ENCODE data around the gene ZNF792. TPM values are rescaled to one million over a fixed set of nuclear protein-coding genes. Genes with fewer than 3 reads are reported as not detected.
A peak's percentile ranks its signal among the peaks of the same experiment; 100 is the strongest.
"Not testable (repeated sequence)": the region's sequence is repeated elsewhere in the genome, so short reads cannot be mapped to it uniquely, and the experiment has no call there.

The ZNF792 gene
- total RNA-seq, 1 donor: 6.5 TPM

DNA sequence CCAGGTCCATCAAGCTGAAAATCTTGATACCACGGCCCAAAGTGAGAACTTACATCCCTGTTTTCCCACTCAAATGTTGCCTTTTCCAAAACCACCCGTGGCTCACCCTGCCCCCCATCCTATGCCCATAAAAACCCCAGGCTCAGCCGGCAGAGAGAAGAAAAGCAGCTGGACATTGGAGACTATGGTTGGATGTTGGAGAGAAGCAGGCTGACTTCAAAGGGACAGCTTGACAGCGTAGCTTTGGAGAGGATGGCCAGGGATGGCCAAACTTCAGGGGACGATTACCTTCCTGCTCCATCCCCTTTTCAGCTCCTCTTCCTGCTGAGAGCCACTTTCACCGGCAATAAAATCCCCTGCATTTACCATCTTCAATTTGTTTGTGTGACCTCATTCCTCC, 3.5 kb upstream of the ZNF792 start:
- DNase-seq (ENCODE audit: low read depth): no peak
- TF ChIP-seq, protein P1, sequence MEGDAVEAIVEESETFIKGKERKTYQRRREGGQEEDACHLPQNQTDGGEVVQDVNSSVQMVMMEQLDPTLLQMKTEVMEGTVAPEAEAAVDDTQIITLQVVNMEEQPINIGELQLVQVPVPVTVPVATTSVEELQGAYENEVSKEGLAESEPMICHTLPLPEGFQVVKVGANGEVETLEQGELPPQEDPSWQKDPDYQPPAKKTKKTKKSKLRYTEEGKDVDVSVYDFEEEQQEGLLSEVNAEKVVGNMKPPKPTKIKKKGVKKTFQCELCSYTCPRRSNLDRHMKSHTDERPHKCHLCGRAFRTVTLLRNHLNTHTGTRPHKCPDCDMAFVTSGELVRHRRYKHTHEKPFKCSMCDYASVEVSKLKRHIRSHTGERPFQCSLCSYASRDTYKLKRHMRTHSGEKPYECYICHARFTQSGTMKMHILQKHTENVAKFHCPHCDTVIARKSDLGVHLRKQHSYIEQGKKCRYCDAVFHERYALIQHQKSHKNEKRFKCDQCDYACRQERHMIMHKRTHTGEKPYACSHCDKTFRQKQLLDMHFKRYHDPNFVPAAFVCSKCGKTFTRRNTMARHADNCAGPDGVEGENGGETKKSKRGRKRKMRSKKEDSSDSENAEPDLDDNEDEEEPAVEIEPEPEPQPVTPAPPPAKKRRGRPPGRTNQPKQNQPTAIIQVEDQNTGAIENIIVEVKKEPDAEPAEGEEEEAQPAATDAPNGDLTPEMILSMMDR (IDR thresholded peaks at IDR 0.05; ENCODE audit: insufficient read depth, low read depth, low read length): no peak
- no peak overlapping the region for H3K4me3 ChIP-seq (ENCODE audit: low read depth, low read length)

- not testable (repeated sequence) for DNase-seq (ENCODE audit: low read depth); H3K4me3 ChIP-seq (ENCODE audit: low read depth, low read length)
These were observed 1.5 kb upstream of the ZNF792 start for GRCh38 chr19:34965505-34965904.

DNA sequence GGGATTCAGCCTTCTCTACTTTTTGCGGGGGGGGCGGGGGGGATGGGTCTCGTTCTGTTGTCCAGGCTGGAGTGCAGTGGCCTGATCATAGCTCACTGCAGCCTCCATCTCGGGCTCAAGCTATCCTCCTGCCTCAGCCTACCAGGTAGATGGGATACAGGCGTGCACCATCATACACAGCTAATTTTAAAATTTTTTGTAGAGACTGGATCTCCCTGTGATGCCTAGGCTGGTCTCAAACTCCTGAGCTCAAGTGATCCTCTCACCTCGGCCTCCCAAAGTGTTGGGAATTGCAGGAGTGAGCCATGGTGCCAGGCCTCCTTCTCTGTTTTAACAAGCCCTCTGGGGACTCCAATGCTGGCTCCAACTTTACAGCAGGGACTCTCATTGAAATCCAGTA, 569 bp upstream of the ZNF792 start:
- no peak overlapping the region for H3K4me3 ChIP-seq (ENCODE audit: low read depth, low read length)
- TF ChIP-seq, protein P1 (IDR thresholded peaks at IDR 0.05; ENCODE audit: insufficient read depth, low read depth, low read length): no peak
- DNase-seq (ENCODE audit: low read depth): no peak

DNA sequence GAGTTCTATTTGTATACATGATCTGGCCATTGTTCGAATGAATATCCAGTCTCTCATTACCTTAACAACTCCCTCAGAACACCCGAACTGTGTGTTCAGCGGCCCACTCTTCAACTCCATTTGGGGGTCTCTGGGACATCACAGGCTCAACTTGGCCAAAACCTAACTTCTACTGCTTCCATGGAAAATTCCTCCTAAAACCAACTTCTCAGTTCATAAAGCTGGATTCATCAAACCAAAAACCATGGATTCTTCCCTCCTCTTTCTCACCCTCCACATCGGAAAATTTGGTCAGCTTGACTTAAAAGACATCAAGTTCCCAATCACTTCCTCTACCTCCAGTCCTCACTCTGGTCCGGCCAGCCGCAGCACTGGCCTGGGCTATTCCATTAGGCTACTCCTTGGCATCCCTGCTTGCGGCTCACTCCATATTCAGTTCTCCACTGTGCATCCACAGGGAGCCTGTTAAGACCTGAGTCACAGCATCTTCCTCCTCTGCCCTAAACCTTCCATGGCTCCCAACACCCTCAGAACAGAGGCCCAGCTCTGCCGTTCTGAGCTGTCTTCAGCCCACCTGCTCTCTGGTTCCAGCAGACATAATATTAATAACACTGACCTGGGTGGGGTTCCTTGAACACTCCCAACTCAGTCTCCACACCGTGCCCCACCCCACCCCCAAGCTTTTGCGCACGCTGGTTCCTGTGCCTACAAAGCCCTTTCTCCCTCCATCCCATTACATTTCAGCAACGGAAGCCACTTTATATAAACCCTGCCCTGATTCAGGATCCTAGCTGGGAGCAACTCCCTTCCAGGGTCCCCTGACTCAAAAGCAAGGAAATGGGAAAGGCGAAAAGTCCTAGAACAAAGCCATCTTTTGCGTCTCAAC, 1.1 kb downstream of the ZNF792 start:
- TF ChIP-seq, protein P1 (IDR thresholded peaks at IDR 0.05; ENCODE audit: insufficient read depth, low read depth, low read length): no peak
- no peak for DNase-seq (ENCODE audit: low read depth)
- peak overlapping the region; percentile 85 for H3K4me3 ChIP-seq (ENCODE audit: low read depth, low read length)

DNA sequence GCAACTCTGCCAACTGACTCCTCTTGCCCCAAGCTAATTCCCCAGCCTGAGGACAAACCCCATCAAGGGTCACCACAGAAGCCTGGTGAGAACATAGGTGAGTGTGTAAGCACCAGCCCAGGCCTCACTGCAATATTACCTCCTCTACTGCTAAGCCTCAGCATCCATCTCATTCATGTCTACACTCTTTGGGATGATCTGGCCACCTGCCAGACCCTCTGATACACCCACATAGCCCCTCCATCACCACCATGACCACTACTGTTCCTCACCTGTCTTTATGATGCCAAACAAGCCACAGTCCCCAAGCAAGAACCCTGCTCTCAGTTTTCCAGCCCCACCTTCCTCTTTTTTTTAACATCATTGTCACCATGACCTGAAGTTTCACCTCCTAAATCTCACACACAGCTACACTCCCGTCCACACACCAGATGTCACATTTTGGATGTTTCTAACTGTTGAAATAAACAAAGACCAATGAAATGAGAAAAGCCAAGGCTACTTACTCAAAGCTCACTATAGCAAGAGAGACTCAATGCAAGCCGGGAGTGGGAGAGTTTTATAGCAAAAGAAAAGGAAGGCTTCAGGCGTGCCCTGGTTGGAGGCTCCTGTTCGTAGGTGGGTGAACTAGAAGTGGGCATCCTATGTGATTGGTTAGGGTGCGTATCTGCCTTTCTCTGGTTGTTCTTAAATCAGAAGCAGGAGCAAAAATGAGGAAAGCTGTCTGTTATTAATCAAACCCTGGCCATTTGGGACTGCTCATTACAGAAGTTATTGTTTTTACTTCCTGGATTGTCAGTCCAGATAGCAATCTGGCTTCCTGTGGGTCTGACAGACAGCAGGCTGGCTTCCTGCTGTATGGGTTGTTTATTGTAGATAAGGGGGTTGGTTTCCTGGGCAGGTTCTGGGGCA, 2.0 kb downstream of the ZNF792 start:
- DNase-seq (ENCODE audit: low read depth): no peak
- TF ChIP-seq, protein P1 (IDR thresholded peaks at IDR 0.05; ENCODE audit: insufficient read depth, low read depth, low read length): no peak
- H3K4me3 ChIP-seq (ENCODE audit: low read depth, low read length): peak overlapping the region; percentile 85

DNA sequence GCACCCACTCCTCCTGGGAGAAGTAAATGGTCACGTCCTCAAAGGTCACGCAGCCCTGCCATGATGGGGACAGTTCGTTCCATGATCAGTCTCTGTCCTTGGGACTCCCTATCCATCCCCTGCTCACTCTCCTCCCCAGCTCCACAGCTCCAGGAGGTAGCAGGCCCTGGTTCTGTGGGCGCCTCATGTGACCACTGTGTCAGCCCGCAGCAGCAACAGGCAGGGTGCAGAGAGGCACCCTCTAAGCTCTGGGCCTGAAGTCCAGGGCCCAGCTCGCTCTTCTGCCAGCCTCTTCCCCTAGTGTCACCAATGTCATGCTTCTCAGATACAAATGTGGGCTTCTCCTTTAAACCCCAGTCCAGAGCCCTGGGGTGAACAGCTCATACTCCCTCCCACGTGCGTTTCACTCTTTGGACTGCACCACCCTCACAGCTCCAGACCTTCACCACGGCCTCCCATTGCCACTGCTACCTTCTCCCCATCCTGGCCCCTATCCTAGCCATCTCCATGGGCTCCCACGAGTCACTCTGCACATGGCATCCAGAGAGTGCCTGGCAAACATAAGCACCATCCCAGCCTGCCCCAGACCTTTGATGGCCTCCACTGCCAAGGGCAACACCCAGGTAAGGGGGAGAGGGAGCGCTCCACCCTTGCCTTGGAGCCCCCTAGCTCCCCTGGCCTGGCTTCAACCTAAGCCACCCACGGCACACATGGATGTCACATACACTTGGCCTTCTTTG, 2.9 kb downstream of the ZNF792 start:
- no peak overlapping the region for H3K4me3 ChIP-seq (ENCODE audit: low read depth, low read length)
- DNase-seq (ENCODE audit: low read depth): no peak
- TF ChIP-seq, protein P1 (IDR thresholded peaks at IDR 0.05; ENCODE audit: insufficient read depth, low read depth, low read length): no peak
